DOHH2 (cell line): ENCODE results near the gene TMEM156.

ENCODE experiments used
- H3F3A ChIP-seq: fragments of 200-600 bp; sonication (generic), shearing (Covaris generic); 2 replicates; pipeline ENCODE4 v1.6.0; 2016; ENCODE audit warnings: antibody characterized with exemption, mild to moderate bottlenecking; ENCODE audit not compliant: control insufficient read depth, insufficient read depth
- H3K27ac ChIP-seq: fragments of 200-600 bp; sonication (generic); 2 replicates; pipeline ENCODE4 v1.5.1; 2014; ENCODE audit warnings: low read depth, mild to moderate bottlenecking, low read length, moderate library complexity
- H3K27me3 ChIP-seq: fragments of 200-600 bp; sonication (generic); 2 replicates; pipeline ENCODE4 v1.6.1; 2014; ENCODE audit warnings: mild to moderate bottlenecking, low read length, mixed read lengths; ENCODE audit not compliant: control insufficient read depth
- H3K36me3 ChIP-seq: fragments of 200-600 bp; sonication (generic); 2 replicates; pipeline ENCODE4 v1.6.1; 2014; ENCODE audit warnings: mild to moderate bottlenecking, low read length, moderate library complexity, mixed read lengths; ENCODE audit not compliant: control insufficient read depth
- H3K4me1 ChIP-seq: fragments of 200-600 bp; sonication (generic); 2 replicates; pipeline ENCODE4 v1.6.1; 2014; ENCODE audit warnings: mild to moderate bottlenecking, low read length, mixed read lengths; ENCODE audit not compliant: control insufficient read depth
- H3K4me2 ChIP-seq: fragments of 200-600 bp; sonication (generic); 2 replicates; pipeline ENCODE4 v1.6.0; 2014; ENCODE audit warnings: mild to moderate bottlenecking, low read length, moderate library complexity
- H3K4me3 ChIP-seq: fragments of 200-600 bp; sonication (generic); 2 replicates; pipeline ENCODE4 v1.5.1; 2014; ENCODE audit warnings: mild to moderate bottlenecking, low read length, mixed read lengths
- H3K79me2 ChIP-seq: fragments of 200-600 bp; sonication (generic); 2 replicates; pipeline ENCODE4 v1.6.1; 2014; ENCODE audit warnings: mild to moderate bottlenecking, low read length, mixed read lengths; ENCODE audit not compliant: control insufficient read depth
- H3K9me2 ChIP-seq: fragments of 200-600 bp; sonication (generic); replicated peaks from 2 replicates; pipeline ENCODE4 v1.6.1; 2014; ENCODE audit warnings: mild to moderate bottlenecking, low read length, mixed read lengths; ENCODE audit not compliant: control insufficient read depth
- H3K9me3 ChIP-seq: fragments of 200-600 bp; sonication (generic); 2 replicates; pipeline ENCODE4 v1.6.1; 2014; ENCODE audit warnings: antibody characterized with exemption, low read length, mixed read lengths; ENCODE audit not compliant: control insufficient read depth, insufficient read depth
- H4K20me1 ChIP-seq: fragments of 200-600 bp; sonication (generic); 2 replicates; pipeline ENCODE4 v1.6.0; 2014; ENCODE audit warnings: low read depth, mild to moderate bottlenecking, antibody characterized with exemption, low read length, moderate library complexity; ENCODE audit not compliant: control insufficient read depth, insufficient read depth
- CTCF ChIP-seq: fragments of 200-600 bp; sonication (generic); IDR thresholded peaks from one replicate; pipeline ENCODE4 v1.5.1; 2014; ENCODE audit warnings: antibody characterized with exemption, mild to moderate bottlenecking, low read depth, low read length; ENCODE audit not compliant: poor library complexity, severe bottlenecking
- EZH2phosphoT487 ChIP-seq: fragments of 200-600 bp; sonication (generic); IDR thresholded peaks from 2 replicates; pipeline ENCODE4 v1.6.1; 2017; ENCODE audit warnings: borderline replicate concordance, mild to moderate bottlenecking, antibody characterized with exemption, low read length, moderate library complexity, mixed read lengths

Gene TMEM156

GRCh38 chr4:39045827-39046221 lies 13.6 kb upstream of the TMEM156 start:
- peaks cover 27% of the 10 kb centered on the region; the same call in 1 of the 2 replicates for H4K20me1 ChIP-seq
- peaks cover 68% of the 10 kb centered on the region for H3K4me1 ChIP-seq
- H3K4me2 ChIP-seq: peak overlapping the region; percentile 89
- peak overlapping the region; percentile 77 for H3K4me3 ChIP-seq
- H3K9me2 ChIP-seq: no peaks in the 10 kb centered on the region
- no peaks in the 10 kb centered on the region for H3K9me3 ChIP-seq
- TF ChIP-seq CTCF (no peak), EZH2phosphoT487 (no peak)
- peaks cover 63% of the 10 kb centered on the region for H3K79me2 ChIP-seq
- H3F3A ChIP-seq: peaks cover 27% of the 10 kb centered on the region
- peak overlapping the region; percentile 93 for H3K27ac ChIP-seq
- H3K36me3 ChIP-seq: peaks cover 35% of the 10 kb centered on the region
- no peaks in the 10 kb centered on the region for H3K27me3 ChIP-seq

- Histone ChIP-seq H3K9me3 (no peaks in the 10 kb centered on the region), H3K4me3 (peak overlapping the region; percentile 77), H3K9me2 (no peaks in the 10 kb centered on the region), H3K36me3 (peaks cover 30% of the 10 kb centered on the region), H3K79me2 (peaks cover 56% of the 10 kb centered on the region), H3K27me3 (no peaks in the 10 kb centered on the region), H3K4me1 (peaks cover 64% of the 10 kb centered on the region), H4K20me1 (peaks cover 23% of the 10 kb centered on the region; the same call in 1 of the 2 replicates), H3K4me2 (peak overlapping the region; percentile 89), H3K27ac (peak overlapping the region; percentile 93), H3F3A (peaks cover 27% of the 10 kb centered on the region)
- TF ChIP-seq CTCF: no peak
- no peak for TF ChIP-seq EZH2phosphoT487
Observed at GRCh38 chr4:39044956-39045826, 13.0 kb upstream of the TMEM156 start.

GRCh38 chr4:39044364-39044955 lies 12.3 kb upstream of the TMEM156 start:
- Histone ChIP-seq H3K4me1 (peaks cover 69% of the 10 kb centered on the region), H3K27me3 (no peaks in the 10 kb centered on the region), H3K9me3 (no peaks in the 10 kb centered on the region), H3K4me3 (peak overlapping the region; percentile 77), H3K9me2 (no peaks in the 10 kb centered on the region), H4K20me1 (peaks cover 23% of the 10 kb centered on the region; the same call in 1 of the 2 replicates), H3F3A (peaks cover 27% of the 10 kb centered on the region), H3K36me3 (peaks cover 30% of the 10 kb centered on the region), H3K27ac (peak overlapping the region; percentile 93), H3K79me2 (peaks cover 50% of the 10 kb centered on the region), H3K4me2 (peak overlapping the region; percentile 89)
- TF ChIP-seq EZH2phosphoT487: no peak
- no peak for TF ChIP-seq CTCF
